Fibroblast of the aortic adventitia (primary cell): ENCODE measurements around the gene MUC12. TPM values are rescaled to one million over a fixed set of nuclear protein-coding genes. Genes with fewer than 3 reads are reported as not detected.

Source experiments
- DNase-seq: peaks from one replicate; pipeline ENCODE4 v3.0.0-alpha.2; 2010; ENCODE audit warnings: low read depth
- H3K4me3 ChIP-seq: 2 replicates; pipeline ENCODE4 v1.5.1; 2011; ENCODE audit warnings: low read depth, mild to moderate bottlenecking, control low read depth, low read length, moderate library complexity
- CTCF ChIP-seq: IDR thresholded peaks from 2 replicates; pipeline ENCODE4 v1.5.1; 2011; ENCODE audit warnings: mild to moderate bottlenecking, low read length, control low read depth, inconsistent platforms; ENCODE audit not compliant: insufficient read depth
- total RNA-seq: library from RNA; depleted of rRNA; stranded (reverse); fragments of >200 nt; gene quantifications from 2 replicates; pipeline ENCODE4 v1.2.3, GENCODE V29; 2012; ENCODE audit warnings: low replicate concordance

Gene MUC12
- total RNA-seq, 1 donor, result not detected

GRCh38 chr7:100942045-100942774 is 27.2 kb upstream of the MUC12 start:
- H3K4me3 ChIP-seq, result no peak overlapping the region
- no peak for DNase-seq
- no peak for TF ChIP-seq CTCF

GRCh38 chr7:100943693-100944092 is 25.7 kb upstream of the MUC12 start:
- no peak for TF ChIP-seq CTCF
- no peak overlapping the region for H3K4me3 ChIP-seq
- DNase-seq, result no peak

GRCh38 chr7:100944138-100944537 is 25.2 kb upstream of the MUC12 start:
- DNase-seq, result no peak

GRCh38 chr7:100946111-100946510 is 23.3 kb upstream of the MUC12 start:
- TF ChIP-seq CTCF, result no peak
- DNase-seq, result no peak
- no peak overlapping the region for H3K4me3 ChIP-seq

More at GRCh38 chr7:100944138-100944537, 25.2 kb upstream of the MUC12 start:
- no peak overlapping the region for H3K4me3 ChIP-seq
- TF ChIP-seq CTCF, result no peak

- no peak for DNase-seq
- no peak for TF ChIP-seq CTCF
- no peak overlapping the region for H3K4me3 ChIP-seq
Measured at GRCh38 chr7:100946766-100947365, 22.5 kb upstream of the MUC12 start.

- H3K4me3 ChIP-seq, result no peak overlapping the region
- TF ChIP-seq CTCF, result no peak
- DNase-seq, result no peak
Measured at GRCh38 chr7:100947792-100948191, 21.6 kb upstream of the MUC12 start.
